Endothelial cell of hepatic sinusoid (primary cell): ENCODE results near the gene CCBE1.
"Not testable (repeated sequence)": the region's sequence is repeated elsewhere in the genome, so short reads cannot be mapped to it uniquely, and the experiment has no call there.

Source experiments
- in situ Hi-C: cut with HindIII; loops from 2 replicates; pipeline ENCODE4 v1.10.0; 2017; ENCODE audit warnings: low sequenced_read_pairs

The CCBE1 gene

DNA sequence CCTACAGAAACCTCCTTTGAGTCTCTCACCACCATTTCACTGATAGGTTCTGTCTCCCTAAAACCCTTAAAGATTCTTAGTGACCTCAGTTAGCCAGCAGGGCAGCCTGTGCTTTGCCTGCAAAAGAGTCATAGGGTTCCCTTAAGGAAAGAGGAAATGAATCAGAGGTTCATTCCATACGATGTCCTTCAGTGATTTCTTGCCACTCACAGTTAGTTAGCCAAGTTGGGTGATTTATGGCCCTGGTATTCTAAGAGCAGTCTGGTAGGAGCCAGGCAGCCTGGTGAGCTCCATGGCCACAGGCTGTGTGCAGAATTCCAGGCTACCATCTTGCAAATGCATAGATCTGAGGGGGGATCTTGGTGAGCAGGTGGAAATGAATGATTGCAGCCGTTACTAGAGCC is 18.7 kb upstream of the CCBE1 start:
- in situ Hi-C loops: no loop called here

DNA sequence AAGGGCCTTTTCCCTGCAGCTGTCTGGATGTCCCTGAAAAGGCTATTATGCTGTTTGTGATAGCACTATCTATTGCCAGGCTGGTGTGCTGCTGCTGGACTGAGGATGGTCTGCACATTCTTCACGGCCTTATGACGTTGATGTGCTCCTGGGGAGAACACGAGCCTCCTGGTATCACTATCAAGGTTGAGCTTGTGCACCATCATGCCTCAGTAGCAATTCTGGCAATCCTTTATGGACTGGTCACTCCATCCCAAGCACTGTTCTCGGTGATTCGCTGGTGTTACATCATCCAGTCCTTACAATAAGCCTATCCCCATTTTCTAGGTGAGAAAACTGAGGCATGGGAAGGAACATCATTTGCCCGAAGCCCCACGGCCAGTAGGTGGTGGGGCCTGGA is 18.2 kb upstream of the CCBE1 start:
- in situ Hi-C loops: no loop called here

DNA sequence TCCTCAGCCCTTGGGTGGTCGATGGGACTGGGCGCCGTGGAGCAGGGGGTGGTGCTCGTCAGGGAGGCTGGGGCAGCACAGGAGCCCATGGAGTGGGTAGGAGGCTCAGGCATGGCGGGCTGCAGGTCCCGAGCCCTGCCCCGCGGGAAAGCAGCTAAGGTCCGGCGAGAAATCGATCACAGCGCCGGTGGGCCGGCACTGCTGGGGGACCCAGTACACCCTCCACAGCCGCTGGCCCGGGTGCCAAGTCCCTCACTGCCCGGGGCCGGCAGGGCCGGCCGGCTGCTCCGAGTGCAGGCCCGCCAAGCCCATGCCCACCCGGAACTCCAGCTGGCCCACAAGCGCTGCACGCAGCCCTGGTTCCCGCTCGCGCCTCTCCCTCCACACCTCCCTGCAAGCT is 16.9 kb upstream of the CCBE1 start:
- in situ Hi-C loops: not testable (repeated sequence)

DNA sequence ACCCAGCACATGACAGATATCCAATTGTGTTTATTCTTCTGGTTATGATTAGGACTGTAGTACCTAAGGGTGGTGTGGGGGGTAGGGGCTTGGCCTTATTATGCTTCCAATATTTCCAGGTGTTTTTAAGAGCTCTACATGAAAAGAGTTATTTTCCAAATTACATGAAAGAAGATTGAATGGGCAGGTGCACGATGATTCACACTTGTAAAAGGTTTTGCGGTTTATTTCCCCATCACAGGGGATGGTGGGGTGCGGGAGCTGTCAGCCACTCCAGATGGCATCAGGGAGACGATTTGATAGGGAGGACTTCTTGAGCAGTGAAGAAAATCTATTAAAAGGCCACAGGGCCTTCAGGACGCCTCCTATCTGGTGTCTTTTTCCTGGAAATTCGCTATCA is 15.1 kb upstream of the CCBE1 start:
- in situ Hi-C loops: no loop called here

DNA sequence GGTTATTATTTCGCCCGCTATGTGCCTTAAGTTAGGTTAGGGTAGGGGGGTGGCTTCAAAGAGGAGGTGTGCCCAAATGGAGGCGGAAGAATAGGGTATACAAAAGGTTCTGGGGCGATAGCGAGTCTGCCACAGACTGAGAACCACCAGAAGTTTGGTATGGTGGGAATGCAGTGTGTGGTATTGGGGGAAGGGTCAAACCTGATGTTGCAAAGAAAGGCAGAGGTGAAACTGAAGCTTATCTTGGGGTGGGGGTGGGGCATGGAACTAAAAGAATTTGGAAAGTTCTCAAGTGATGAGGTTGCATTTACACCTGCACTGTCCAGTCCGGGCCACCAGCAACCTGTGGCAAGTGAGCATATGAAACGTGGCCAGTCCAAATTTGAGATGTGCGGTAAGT is 11.8 kb upstream of the CCBE1 start:
- in situ Hi-C loops: loop anchor here (5.0 kb wide), 2 partner anchors 53 to 93 kb away; no protein-coding TSS in a partner anchor

DNA sequence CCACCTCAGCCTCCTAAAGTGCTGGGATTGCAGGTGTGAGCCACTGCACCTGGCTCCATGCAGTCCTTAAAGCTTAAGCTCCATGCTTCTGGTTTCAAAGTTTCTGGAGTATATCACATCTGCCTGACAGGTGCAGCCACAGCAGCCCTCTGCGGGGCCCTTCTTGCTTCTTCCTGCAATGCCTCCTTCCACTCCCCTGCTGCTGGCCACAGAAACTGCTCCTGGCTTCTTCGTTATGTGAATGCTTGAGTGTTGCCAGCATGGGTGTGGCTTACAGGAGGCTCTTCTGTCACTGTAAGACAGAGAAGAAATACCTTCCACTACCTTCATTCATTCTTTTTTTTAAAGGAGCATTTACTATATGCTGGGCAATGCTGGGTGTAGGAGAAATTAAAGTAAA is 10.1 kb upstream of the CCBE1 start:
- in situ Hi-C loops: loop anchor here (5.0 kb wide), 2 partner anchors 55 to 95 kb away; no protein-coding TSS in a partner anchor

DNA sequence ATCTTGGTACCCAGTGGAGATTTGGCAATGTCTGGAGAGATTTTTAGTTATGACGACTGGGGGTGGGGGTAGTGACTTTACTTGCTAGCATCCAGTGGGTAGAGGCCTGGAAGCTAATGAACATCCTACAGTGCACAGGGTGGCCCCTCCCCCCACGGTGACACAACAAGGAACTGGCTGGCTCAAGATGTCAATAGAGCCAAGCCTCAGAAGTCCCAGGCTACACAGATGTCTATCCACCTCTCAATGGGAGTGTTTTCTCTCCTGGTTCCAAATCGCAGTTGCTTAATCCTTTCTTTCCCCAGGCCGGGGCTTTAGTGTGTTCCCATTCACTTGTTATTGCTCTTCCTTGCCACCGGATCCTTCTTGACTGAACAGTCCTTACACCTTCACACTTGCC is 9.3 kb upstream of the CCBE1 start:
- in situ Hi-C loops: loop anchor here (5.0 kb wide), 2 partner anchors 56 to 96 kb away; no protein-coding TSS in a partner anchor

DNA sequence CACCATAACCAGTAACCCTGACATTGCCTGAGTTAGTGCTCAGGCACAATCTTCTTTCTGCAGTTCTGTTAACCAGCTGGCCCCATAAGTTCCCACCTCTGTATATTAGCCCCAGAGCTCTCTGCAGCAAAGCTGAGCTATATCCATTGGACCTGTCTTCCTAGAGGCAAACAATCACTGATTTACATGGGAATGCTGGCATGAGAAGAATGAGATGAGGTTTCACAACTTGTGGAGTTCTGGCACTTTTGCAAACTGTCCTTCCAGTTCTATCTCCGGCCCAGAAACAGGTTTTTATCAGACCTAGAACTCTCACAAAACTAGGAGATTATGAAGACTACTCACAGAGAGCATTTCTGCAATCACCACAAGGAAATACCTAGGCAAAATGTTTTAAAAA is 7.9 kb upstream of the CCBE1 start:
- in situ Hi-C loops: loop anchor here (5.0 kb wide), 2 partner anchors 57 to 97 kb away; no protein-coding TSS in a partner anchor

DNA sequence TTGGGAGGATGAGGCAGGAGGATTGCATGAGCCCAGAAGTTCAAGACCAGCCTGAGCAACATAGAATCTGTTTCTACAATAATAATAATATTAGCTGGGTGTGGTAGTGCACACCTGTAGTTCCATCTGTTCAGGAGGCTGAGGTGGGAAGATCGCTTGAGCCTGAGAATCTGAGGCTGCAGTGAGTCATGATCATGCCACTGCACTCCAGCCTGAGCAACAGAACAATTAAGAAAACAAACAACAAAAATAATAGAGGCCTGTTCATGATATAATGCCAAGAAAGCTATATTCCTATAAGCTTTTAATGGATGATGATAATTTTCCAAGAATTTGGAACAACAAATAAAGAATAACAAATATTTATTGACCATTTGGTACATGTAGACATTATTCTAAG is 6.9 kb upstream of the CCBE1 start:
- in situ Hi-C loops: no loop called here

DNA sequence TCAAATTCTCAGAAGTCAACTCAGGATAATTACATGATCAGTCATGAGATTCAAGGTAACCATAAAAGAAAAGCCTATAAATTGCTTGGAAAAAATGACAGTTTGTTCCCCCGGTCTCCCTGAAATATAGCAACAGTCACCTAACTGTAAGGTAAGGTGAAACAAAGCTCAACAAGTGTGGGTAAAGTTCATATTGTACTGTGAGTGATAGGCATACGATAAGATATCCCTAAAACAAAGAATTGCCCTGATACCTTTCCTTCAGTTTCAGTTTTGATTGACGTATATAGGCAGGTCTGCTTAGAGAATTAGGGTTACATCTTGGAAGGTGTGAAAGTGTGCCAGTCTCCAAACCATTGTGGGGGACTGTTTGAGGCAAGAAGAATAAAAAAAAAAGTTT is 4.0 kb upstream of the CCBE1 start:
- in situ Hi-C loops: no loop called here

DNA sequence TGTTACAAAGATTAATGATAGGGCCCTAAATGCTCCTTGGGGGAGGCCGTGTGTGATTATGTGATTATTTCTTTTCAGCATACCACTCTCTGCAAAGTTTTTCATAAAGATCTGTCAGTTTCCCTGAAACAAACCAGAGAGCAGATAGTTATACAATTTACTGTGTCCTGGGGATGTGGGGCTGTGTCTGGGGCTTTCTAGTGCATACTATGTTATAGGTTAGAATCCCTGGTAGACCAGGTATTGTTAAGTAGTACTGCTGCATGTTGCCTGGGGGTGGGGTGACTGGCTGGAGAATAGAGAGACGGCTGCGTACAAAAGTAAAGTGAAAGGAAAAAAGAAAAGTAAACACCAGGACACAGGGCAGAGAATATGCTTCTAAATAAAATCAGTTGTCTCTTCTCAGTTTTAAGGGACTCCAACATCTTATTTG is 3.3 kb upstream of the CCBE1 start:
- in situ Hi-C loops: no loop called here

DNA sequence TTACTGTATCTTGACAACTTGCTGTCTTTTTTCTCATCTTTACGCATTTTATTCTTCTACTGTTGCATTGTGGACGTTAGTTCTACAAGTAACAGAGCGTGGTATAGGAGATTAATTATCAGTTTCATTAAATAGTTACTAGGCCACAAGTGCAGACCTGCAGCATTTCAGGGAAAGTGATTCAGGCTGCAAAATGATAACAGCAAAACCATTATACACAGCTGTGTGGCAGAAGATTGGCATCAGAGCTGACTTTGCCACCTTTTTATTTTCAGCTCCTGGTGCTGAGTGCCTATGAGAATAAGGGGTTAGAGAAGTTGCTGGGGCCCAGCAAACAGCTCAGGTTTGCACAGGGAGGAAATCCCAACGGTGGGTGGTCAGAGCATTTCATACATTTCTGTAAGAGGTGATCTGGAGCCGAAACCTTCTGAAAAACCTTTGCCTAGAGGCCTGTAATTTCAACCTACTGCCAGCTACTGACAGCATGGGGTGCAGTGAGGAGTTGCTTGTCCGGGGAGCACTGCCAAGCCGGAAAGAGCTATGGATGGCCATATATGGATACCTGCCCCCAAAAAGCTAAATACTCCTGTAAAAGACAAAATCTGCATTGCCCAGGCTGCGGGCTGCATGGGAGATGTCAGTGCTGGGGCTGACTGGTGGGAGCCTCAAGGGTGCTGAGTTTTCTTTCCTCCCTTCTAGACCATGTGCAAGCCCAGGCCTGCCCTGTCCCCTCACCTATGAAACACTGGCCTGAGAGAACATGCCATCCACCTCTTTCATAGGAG is 2.7 kb upstream of the CCBE1 start:
- in situ Hi-C loops: no loop called here

DNA sequence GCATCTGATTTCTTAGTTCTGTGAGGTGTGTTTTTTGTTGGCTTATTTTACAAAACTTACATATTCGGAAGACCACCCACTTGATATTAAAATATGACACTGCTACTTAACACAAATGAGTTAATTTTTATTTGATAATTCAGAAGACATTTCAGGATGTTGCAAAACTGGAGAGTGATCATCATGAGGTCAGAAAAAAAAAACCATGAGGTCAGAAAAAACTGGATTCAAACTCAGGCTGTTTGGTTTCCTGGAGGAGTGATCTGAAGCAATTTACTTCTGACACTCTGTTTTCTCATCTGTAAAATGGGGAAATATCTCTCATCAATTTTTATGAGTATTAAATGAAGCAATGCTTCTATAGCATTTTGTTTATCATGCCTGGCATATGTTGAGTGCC is 1.8 kb upstream of the CCBE1 start:
- in situ Hi-C loops: no loop called here

DNA sequence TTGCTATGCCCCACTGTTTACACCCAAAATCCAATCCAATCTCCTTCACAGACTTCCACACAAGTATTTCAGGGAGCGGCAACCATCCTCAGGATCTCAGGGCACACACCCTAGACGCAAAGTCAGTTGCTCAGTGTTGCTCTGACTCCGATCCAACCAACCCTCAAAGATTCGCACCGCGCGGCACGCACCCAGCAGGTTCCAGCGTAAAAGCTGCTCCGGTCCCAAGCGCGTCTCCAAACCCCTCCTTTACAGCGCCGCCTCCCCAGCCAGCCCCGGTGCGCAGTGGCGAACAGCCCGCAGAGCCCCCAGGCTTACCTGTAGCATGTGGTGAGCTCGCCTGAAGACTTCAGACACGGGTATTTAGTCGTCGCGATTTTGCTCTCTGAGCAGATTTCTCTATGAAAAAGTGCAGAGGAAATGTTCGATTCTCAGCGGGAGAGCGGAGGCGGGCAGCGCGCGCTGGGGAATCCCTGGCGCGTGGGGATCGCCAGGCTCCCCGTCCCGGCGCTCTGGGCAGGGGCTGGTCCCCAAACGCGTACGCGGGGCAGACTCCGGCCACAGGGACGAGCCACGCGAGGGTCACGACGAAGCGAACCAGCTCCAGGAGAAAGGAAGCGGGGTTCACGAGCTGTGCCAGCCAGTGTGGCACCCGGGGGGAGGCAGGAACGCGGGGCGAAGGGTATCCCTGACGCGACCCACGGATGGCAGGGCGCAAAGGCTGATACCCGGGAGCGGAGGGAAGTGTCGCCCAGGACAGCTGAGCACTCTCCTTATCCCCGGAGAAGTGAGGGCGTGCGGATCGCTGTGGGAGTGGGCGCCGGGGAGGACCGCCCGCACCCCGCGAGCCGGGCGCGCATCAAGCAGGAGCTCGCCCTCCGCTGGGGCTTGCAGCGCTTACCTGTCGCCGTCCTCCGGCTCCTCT is 650 bp downstream of the CCBE1 start:
- in situ Hi-C loops: no loop called here

DNA sequence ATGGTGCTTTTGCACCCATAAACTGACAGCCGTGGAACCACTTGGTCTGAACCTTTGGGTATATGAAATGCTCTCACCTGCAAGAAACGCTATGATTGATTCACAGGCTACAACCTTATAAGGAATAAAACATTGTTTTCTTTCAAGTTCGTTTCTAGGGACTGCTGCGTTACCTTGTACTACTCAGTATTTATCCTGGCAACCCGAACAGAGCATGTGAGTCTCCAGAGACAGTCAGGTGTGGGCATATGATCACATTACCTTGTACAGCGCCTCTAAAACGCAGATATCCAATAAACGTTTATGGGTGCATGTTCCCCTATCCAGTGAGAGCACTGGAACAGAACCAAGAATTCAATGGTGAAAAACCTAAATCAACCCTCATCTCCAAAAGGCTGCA is 1.7 kb downstream of the CCBE1 start:
- in situ Hi-C loops: no loop called here

DNA sequence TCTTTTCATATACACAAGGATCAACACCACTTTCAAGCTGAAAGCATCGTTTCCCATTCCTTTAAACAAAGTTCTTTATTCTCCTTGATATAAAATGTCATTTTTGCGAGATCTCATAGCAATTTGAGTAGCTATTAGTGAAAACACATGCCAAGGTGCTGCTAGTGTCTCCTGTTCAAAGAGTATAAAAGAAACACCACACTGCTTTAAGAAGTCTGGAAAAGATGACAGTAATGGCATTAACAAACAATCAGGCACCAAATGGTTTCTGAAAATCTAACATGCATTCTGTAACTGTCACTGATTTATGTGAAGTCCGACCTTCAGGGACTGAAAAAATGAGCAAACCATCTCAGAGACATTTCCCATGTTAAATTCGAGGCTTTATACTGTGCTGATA is 2.4 kb downstream of the CCBE1 start:
- in situ Hi-C loops: no loop called here

DNA sequence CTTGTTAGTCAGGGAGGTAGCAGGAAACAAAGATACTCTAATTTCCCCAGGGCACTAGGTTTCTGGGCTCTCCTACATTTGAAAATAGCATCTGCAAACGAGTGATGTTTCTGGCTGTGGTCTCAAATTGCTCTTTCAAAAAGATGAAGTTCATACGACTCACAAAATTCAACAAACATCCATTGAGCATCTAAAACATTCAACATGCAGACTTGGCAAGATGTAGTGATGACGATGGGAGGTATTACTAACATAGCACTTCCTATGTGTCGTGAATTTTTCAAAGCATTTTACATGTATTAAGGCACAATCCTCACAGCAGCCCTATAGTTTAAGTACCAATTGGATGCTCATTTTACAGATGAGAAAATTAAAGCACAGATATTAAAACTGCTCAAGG is 5.2 kb downstream of the CCBE1 start:
- in situ Hi-C loops: no loop called here

DNA sequence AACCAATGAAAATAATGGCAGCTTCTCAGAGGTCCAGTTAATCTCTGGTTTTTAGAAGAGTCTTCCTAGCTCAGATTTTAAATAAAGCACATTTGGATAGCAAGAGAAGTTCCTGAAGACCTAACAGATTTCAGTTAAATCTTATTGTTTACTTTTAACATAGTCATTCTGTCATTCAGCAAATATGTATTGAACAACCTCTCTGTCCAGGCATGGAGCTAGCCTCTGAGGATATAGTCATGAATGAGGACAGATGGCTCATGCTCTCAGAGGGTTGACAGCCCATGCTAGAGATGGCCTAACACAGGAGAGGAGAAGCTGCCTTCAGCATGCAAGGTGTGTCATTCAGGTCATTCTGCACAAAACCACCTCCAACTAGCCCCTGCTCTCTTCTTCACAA is 6.2 kb downstream of the CCBE1 start:
- in situ Hi-C loops: no loop called here

DNA sequence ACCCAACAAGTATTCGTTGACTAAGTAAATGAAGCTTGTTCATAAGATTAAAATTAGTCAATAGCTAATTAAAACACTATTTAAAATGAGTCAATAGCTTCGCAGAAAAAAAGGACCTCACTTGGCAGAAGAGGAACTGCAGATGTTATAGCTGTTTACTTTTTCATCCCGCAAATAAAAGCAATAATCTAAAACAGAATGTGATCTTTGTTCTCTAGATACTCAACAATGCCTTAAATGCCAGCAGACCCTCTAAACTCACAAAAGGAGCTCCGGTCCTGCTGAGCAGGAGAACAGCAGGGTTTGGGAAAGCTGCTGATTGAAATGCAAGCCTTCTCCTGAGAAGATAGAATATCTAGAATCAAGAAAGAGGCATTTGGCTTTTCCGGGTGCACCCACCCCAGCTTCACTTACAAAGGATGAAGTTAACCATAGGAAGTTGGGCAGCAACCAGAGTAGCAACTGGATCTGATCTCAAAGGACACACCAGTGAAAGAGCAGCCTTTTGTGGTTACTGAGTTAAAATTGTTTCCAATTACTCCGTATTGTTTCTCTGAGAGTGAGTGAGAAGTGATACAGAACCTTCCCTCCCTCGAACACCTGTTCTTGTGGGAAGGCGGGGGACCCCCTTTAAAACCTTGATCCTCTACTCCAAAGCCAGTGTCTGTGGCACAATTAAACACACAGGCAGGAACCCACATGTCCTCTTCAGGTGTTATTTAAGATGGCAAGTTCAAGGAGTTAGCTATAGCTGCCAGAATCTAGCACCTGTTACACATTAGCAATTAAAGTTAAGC is 6.8 kb downstream of the CCBE1 start:
- in situ Hi-C loops: no loop called here

DNA sequence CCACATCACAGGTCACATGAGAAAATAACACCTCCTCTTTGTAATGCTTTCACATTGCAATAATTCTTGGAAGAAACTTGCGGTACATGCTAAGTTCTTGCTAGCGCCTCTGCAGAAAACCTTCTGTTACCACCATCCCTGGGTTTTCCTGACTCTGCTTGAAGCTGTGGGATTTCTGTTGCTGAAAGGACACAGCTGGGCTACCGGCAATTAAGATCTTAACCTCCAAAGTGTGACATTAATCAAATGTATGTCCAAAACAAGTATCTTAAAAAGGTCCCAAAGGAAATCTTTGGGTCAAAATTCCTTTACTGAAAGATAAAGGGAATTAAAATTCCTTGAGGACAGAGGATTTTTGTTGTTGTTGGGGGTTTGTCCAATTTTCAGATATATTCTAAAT is 7.5 kb downstream of the CCBE1 start:
- in situ Hi-C loops: loop anchor here (5.0 kb wide), 3 partner anchors 37 to 93 kb away; no protein-coding TSS in a partner anchor

DNA sequence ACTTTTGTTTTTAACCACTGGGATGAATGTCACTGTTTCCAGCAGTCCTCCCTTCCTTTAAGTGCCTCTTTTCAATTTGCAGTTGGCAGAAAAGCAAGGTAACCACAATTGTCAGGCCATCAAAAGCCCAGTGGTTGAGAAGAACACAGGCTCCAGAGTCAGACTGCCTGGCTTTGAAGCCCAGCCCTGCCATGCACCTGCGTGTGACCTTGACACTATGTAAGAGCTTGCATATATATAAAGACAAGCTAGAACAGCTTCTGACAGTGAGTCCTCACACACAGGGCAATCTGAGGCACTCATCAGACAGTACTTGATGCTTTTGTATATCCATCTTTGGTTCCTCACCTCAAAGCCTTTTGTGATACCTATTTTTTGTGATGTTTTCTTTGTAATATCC is 11.0 kb downstream of the CCBE1 start:
- in situ Hi-C loops: loop anchor here (5.0 kb wide), 3 partner anchors 34 to 96 kb away; no protein-coding TSS in a partner anchor
